ENCODE measurements around the gene SLC7A11. TPM values are rescaled to one million over a fixed set of nuclear protein-coding genes. Genes with fewer than 3 reads are reported as not detected.

Gene SLC7A11
- polyA plus RNA-seq, 3 donors: 0.02 to 0.07 TPM; not detected in 1

DNA sequence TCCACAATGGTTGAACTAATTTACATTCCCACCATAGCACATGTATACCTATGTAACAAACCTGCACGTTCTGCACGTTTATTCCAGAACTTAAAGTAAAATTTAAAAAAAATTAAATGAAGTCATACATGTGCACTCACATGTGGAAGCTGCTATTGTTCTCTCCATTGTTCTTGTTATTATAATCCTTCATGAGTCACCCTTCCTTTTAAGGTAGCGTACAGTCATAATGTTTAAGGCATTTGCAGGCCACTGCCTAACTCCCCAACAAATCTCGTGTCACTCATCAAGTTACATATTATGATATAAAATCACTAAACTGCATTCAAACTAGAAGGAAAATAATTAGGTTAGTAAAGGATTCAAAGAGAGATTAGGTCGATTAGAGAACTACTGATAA, 63.6 kb downstream of the SLC7A11 start:
- TF ChIP-seq, protein P1, sequence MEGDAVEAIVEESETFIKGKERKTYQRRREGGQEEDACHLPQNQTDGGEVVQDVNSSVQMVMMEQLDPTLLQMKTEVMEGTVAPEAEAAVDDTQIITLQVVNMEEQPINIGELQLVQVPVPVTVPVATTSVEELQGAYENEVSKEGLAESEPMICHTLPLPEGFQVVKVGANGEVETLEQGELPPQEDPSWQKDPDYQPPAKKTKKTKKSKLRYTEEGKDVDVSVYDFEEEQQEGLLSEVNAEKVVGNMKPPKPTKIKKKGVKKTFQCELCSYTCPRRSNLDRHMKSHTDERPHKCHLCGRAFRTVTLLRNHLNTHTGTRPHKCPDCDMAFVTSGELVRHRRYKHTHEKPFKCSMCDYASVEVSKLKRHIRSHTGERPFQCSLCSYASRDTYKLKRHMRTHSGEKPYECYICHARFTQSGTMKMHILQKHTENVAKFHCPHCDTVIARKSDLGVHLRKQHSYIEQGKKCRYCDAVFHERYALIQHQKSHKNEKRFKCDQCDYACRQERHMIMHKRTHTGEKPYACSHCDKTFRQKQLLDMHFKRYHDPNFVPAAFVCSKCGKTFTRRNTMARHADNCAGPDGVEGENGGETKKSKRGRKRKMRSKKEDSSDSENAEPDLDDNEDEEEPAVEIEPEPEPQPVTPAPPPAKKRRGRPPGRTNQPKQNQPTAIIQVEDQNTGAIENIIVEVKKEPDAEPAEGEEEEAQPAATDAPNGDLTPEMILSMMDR (IDR thresholded peaks at IDR 0.05): no peak
- no peak overlapping the region for H3K4me2 ChIP-seq (replicated peaks; ENCODE audit: extremely low read depth, low read length, poor library complexity, severe bottlenecking)
- Mint-ChIP-seq H3K27me3 (ENCODE audit: low read depth in 3 of 3) (peaks cover 3 to 11% (median 4%) of the 10 kb centered on the region in 3 donors), H3K27ac (no peak overlapping the region), H3K36me3 (no peaks in the 10 kb centered on the region), H3K9me3 (no peaks in the 10 kb centered on the region), H3K4me3 (no peak overlapping the region), H3K4me1 (no peaks in the 10 kb centered on the region)
- no peaks in the 10 kb centered on the region for H3K4me1 ChIP-seq (ENCODE audit: control insufficient read depth in 1 of 2, insufficient read depth in 2 of 2, low read length in 2 of 2)
- no peak overlapping the region for H3K4me3 ChIP-seq (replicated peaks in 1 of 3; ENCODE audit: low read depth in 2 of 3, low read length in 3 of 3)
- no peak overlapping the region for H3K27ac ChIP-seq (ENCODE audit: low read depth in 1 of 2, low read length in 2 of 2)
- no peak for DNase-seq
- H3K9me3 ChIP-seq (replicated peaks in 1 of 2; ENCODE audit: control insufficient read depth in 1 of 2, insufficient read depth in 1 of 2, low read length in 2 of 2): no peaks in the 10 kb centered on the region
- no peaks in the 10 kb centered on the region for H3K36me3 ChIP-seq (replicated peaks in 1 of 2; ENCODE audit: control insufficient read depth in 1 of 2, insufficient read depth in 2 of 2, low read length in 2 of 2)
- intact Hi-C loops (cut with micrococcal nuclease): no loop called here
- no peaks in the 10 kb centered on the region for H4K20me1 ChIP-seq (ENCODE audit: insufficient read depth, low read length)
- no peak overlapping the region for H2AFZ ChIP-seq (ENCODE audit: insufficient read depth, low read depth, low read length, poor library complexity, severe bottlenecking)
- H3K79me2 ChIP-seq (ENCODE audit: insufficient read depth, low read length): no peaks in the 10 kb centered on the region
- WGBS (ENCODE audit: insufficient coverage): no CpG with 5 or more reads among the region's 5 CpGs
- no peaks in the 10 kb centered on the region for H3K27me3 ChIP-seq (ENCODE audit: control insufficient read depth in 2 of 2, insufficient read depth in 2 of 2, low read length in 2 of 2)
- no peak overlapping the region for H3K9ac ChIP-seq (ENCODE audit: insufficient read depth, low read length, poor library complexity, severe bottlenecking)

DNA sequence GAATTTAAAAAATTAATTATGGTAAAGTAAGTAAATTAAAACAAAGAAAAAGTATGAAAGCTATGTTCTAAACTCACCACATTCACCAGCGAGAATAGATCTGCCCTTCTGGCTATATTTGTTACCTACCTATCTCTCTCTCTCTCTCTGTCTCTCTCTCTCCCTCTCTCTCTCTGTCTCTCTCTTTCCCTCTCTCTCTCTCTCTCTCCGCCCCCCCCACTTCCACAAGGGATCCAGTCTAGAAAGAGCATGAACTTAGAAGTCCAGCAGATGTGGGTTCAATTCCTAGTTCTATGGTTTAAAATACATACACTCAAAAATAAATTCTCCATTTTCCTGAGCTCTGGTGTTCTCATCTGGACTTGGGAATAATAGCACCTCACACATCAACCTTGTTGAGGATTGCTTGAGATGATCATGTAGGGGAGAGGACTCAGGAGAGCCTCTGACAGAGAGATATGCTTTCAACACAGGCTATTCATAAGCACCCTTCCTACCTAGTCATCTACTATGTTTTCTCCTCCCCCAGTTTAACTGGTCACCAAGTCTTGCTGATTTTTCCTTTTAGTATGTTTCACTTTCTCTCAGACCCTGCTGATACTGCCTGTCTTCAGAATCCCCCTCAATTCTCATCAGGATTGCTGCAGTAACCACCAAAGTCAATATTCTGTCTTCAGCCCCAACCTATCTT, 64.7 kb downstream of the SLC7A11 start:
- TF ChIP-seq, protein P1 (IDR thresholded peaks at IDR 0.05): no peak
- no peak overlapping the region for H3K4me3 Mint-ChIP-seq
- H3K4me3 ChIP-seq (replicated peaks in 1 of 3; ENCODE audit: low read depth in 2 of 3, low read length in 3 of 3): no peak overlapping the region
- H3K27me3 ChIP-seq (ENCODE audit: control insufficient read depth in 2 of 2, insufficient read depth in 2 of 2, low read length in 2 of 2): no peaks in the 10 kb centered on the region
- no peaks in the 10 kb centered on the region for H3K9me3 ChIP-seq (replicated peaks in 1 of 2; ENCODE audit: control insufficient read depth in 1 of 2, insufficient read depth in 1 of 2, low read length in 2 of 2)
- no peak overlapping the region for H3K4me2 ChIP-seq (replicated peaks; ENCODE audit: extremely low read depth, low read length, poor library complexity, severe bottlenecking)
- H3K27me3 Mint-ChIP-seq (ENCODE audit: low read depth in 3 of 3): peaks cover 4 to 9% (median 4%) of the 10 kb centered on the region in 3 donors
- no peaks in the 10 kb centered on the region for H3K36me3 ChIP-seq (replicated peaks in 1 of 2; ENCODE audit: control insufficient read depth in 1 of 2, insufficient read depth in 2 of 2, low read length in 2 of 2)
- H3K4me1 ChIP-seq (ENCODE audit: control insufficient read depth in 1 of 2, insufficient read depth in 2 of 2, low read length in 2 of 2): no peaks in the 10 kb centered on the region
- H3K27ac Mint-ChIP-seq: no peak overlapping the region
- H3K4me1 Mint-ChIP-seq: no peaks in the 10 kb centered on the region
- no peaks in the 10 kb centered on the region for H3K36me3 Mint-ChIP-seq
- no CpG with 5 or more reads among the region's 2 CpGs for WGBS (ENCODE audit: insufficient coverage)
- no peaks in the 10 kb centered on the region for H3K9me3 Mint-ChIP-seq
- no peaks in the 10 kb centered on the region for H3K79me2 ChIP-seq (ENCODE audit: insufficient read depth, low read length)
- DNase-seq: no peak
- intact Hi-C loops (cut with micrococcal nuclease): no loop called here
- no peak overlapping the region for H3K9ac ChIP-seq (ENCODE audit: insufficient read depth, low read length, poor library complexity, severe bottlenecking)
- H3K27ac ChIP-seq (ENCODE audit: low read depth in 1 of 2, low read length in 2 of 2): no peak overlapping the region
- no peak overlapping the region for H2AFZ ChIP-seq (ENCODE audit: insufficient read depth, low read depth, low read length, poor library complexity, severe bottlenecking)
- no peaks in the 10 kb centered on the region for H4K20me1 ChIP-seq (ENCODE audit: insufficient read depth, low read length)

Data from CD14-positive monocyte (primary cell).